PC-9 (cell line): ENCODE data around the gene LIMA1. TPM values are rescaled to one million over a fixed set of nuclear protein-coding genes. Genes with fewer than 3 reads are reported as not detected.

Source experiments
- BruUV-seq: library from RNA; stranded (reverse); fragments of 400-500 nt; replicated peaks from 2 replicates; lab custom pipeline; 2021; lab: Mats Ljungman, UMichigan
- CTCF ChIA-PET: fragments of 300-600 bp; sonication (Branson Sonifier 250); formaldehyde crosslinking; loops from one replicate; lab custom pipeline; 2022; ENCODE audit warnings: antibody characterized with exemption; lab: Charles Lee
- POLR2A ChIA-PET: fragments of 300-600 bp; sonication (Branson Sonifier 250); formaldehyde crosslinking; loops from one replicate; lab custom pipeline; 2022; ENCODE audit warnings: antibody characterized with exemption; ENCODE audit not compliant: unreplicated experiment; lab: Charles Lee
- DNase-seq, 2 experiments: peaks; one replicate each; pipeline versions ENCODE4 v3.0.0 to v3.0.0-alpha.2; 2015 to 2022; ENCODE audit warnings: mixed read lengths in 1 of 2
- H2AFZ ChIP-seq: fragments of 200-600 bp; sonication (generic); 2 replicates; pipeline ENCODE4 v1.8.1; 2017; ENCODE audit warnings: antibody characterized with exemption
- H3F3A ChIP-seq: fragments of 200-600 bp; sonication (generic); 2 replicates; pipeline ENCODE4 v1.8.1; 2017; ENCODE audit warnings: antibody characterized with exemption, mild to moderate bottlenecking, low read depth; ENCODE audit not compliant: insufficient read depth
- H3K27ac ChIP-seq: fragments of 200-600 bp; sonication (generic); 2 replicates; pipeline ENCODE4 v1.6.1; 2016; ENCODE audit warnings: mixed run types
- H3K27me3 ChIP-seq: fragments of 200-600 bp; sonication (generic); 2 replicates; pipeline ENCODE4 v1.6.1; 2016; ENCODE audit warnings: low read depth, mixed run types; ENCODE audit not compliant: insufficient read depth
- H3K36me3 ChIP-seq: fragments of 200-600 bp; sonication (generic); 2 replicates; pipeline ENCODE4 v1.6.1; 2016; ENCODE audit warnings: low read depth, mixed run types
- H3K4me1 ChIP-seq: fragments of 200-600 bp; sonication (generic); replicated peaks from 2 replicates; pipeline ENCODE4 v1.6.1; 2016; ENCODE audit warnings: mixed run types; ENCODE audit not compliant: insufficient read depth
- H3K4me2 ChIP-seq: fragments of 200-600 bp; sonication (generic); 2 replicates; pipeline ENCODE4 v1.6.1; 2017; ENCODE audit warnings: mixed run types
- H3K4me3 ChIP-seq: fragments of 200-600 bp; sonication (generic); 2 replicates; pipeline ENCODE4 v1.6.1; 2016; ENCODE audit warnings: mixed run types
- H3K79me2 ChIP-seq: fragments of 200-600 bp; sonication (generic); 2 replicates; pipeline ENCODE4 v1.6.1; 2017; ENCODE audit warnings: low read depth, mixed run types
- H3K9me2 ChIP-seq: fragments of 200-600 bp; sonication (generic); 2 replicates; pipeline ENCODE4 v1.8.1; 2017; ENCODE audit warnings: mild to moderate bottlenecking; ENCODE audit not compliant: insufficient read depth
- H3K9me3 ChIP-seq: fragments of 200-600 bp; sonication (generic); 2 replicates; pipeline ENCODE4 v1.8.1; 2016; ENCODE audit warnings: low read depth; ENCODE audit not compliant: insufficient read depth
- H4K20me1 ChIP-seq: fragments of 200-600 bp; sonication (generic); 2 replicates; pipeline ENCODE4 v1.8.1; 2017; ENCODE audit not compliant: insufficient read depth
- EZH2 ChIP-seq: fragments of 200-600 bp; sonication (generic); IDR thresholded peaks from 2 replicates; pipeline ENCODE4 v1.8.0; 2017; ENCODE audit warnings: antibody characterized with exemption, low read depth
- intact Hi-C: fragments of 100-400 bp; cut with micrococcal nuclease; formaldehyde crosslinking; loops from one replicate; pipeline ENCODE4 v1.10.0; 2022; ENCODE audit not compliant: unreplicated experiment
- total RNA-seq: library from RNA; stranded (reverse); gene quantifications from 2 replicates; pipeline ENCODE4 v1.2.3, GENCODE V29; 2021
- TF ChIP-seq, protein P1 (sequence below): fragments of 200-600 bp; sonication (generic); conservative IDR thresholded peaks from 2 replicates; pipeline ENCODE4 v1.6.1; 2017; ENCODE audit warnings: mixed run types, antibody characterized with exemption, mild to moderate bottlenecking, moderate library complexity

LIMA1 gene
- total RNA-seq, 1 experiment from 2014 or later: 98.6 TPM

DNA sequence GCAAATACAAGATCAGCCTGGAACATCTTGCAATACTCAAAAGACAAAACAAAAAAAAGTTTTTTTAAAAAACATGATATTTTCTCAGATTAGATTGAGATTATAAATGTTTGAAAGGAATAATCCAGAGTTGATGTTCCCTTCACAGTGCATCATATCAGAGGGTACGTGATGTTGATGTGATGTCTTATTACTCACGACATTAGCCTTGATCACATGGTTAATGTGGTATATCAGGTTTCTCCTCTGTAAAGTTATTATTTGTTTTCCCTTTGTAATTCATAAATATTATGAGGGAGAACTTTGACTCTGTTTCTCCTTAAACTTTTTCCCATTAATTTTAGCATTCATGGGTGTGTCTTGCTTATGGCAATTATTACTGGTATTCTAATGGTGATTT lies 26.6 kb downstream of the LIMA1 start:
- ChIA-PET CTCF (no interaction called here), POLR2A (no interaction called here)
- no peak for TF ChIP-seq EZH2
- TF ChIP-seq, protein P1, sequence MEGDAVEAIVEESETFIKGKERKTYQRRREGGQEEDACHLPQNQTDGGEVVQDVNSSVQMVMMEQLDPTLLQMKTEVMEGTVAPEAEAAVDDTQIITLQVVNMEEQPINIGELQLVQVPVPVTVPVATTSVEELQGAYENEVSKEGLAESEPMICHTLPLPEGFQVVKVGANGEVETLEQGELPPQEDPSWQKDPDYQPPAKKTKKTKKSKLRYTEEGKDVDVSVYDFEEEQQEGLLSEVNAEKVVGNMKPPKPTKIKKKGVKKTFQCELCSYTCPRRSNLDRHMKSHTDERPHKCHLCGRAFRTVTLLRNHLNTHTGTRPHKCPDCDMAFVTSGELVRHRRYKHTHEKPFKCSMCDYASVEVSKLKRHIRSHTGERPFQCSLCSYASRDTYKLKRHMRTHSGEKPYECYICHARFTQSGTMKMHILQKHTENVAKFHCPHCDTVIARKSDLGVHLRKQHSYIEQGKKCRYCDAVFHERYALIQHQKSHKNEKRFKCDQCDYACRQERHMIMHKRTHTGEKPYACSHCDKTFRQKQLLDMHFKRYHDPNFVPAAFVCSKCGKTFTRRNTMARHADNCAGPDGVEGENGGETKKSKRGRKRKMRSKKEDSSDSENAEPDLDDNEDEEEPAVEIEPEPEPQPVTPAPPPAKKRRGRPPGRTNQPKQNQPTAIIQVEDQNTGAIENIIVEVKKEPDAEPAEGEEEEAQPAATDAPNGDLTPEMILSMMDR: no peak
- peaks cover 59% of the 10 kb centered on the region for H3K79me2 ChIP-seq
- peak overlapping the region; percentile 98 for H3K27ac ChIP-seq
- H3K9me3 ChIP-seq: no peaks in the 10 kb centered on the region
- H3K4me2 ChIP-seq: peak overlapping the region; percentile 30
- DNase-seq: no peak
- no peaks in the 10 kb centered on the region for H3K27me3 ChIP-seq
- H2AFZ ChIP-seq: no peak overlapping the region
- H3K36me3 ChIP-seq: no peaks in the 10 kb centered on the region; the same call in 1 of the 2 replicates
- BruUV-seq: no TSS peak
- peaks cover 81% of the 10 kb centered on the region for H3F3A ChIP-seq
- intact Hi-C loops: no loop called here
- H3K4me1 ChIP-seq: peaks cover 85% of the 10 kb centered on the region
- H4K20me1 ChIP-seq: no peaks in the 10 kb centered on the region
- no peaks in the 10 kb centered on the region for H3K9me2 ChIP-seq
- H3K4me3 ChIP-seq: no peak overlapping the region

- Histone ChIP-seq H3K9me2 (no peaks in the 10 kb centered on the region), H3K36me3 (peaks cover 8% of the 10 kb centered on the region), H3K79me2 (peaks cover 64% of the 10 kb centered on the region), H3F3A (peaks cover 78% of the 10 kb centered on the region), H3K9me3 (no peaks in the 10 kb centered on the region), H4K20me1 (no peaks in the 10 kb centered on the region), H3K4me2 (peak overlapping the region; percentile 73), H2AFZ (no peak overlapping the region), H3K27me3 (no peaks in the 10 kb centered on the region), H3K4me1 (peaks cover 96% of the 10 kb centered on the region), H3K4me3 (no peak overlapping the region), H3K27ac (peak overlapping the region; percentile 98)
- ChIA-PET POLR2A (no interaction called here), CTCF (no interaction called here)
- TF ChIP-seq EZH2: no peak
- TF ChIP-seq, protein P1: no peak
- DNase-seq: no peak
- intact Hi-C loops: loop anchor here (1.0 kb wide), 1 partner anchor 30 kb away; the partner anchor contains the start of gene LIMA1
- BruUV-seq: no TSS peak
Observed at GRCh38 chr12:50252977-50253602, 30.2 kb downstream of the LIMA1 start.

- H3K79me2 ChIP-seq: peaks cover 58% of the 10 kb centered on the region
- DNase-seq: peak in 1 of 2 experiments; percentile 95
- TF ChIP-seq, protein P1: no peak
- no peak for TF ChIP-seq EZH2
- CTCF ChIA-PET: no interaction called here
- peak overlapping the region; percentile 73 for H3K4me2 ChIP-seq
- H3F3A ChIP-seq: peaks cover 74% of the 10 kb centered on the region
- POLR2A ChIA-PET: interaction anchor here (0.6 kb wide), 2 partner anchors 37 to 84 kb away, joined by 5 to 9 read pairs; partner anchors contain the start of gene CERS5
- H3K4me1 ChIP-seq: peaks cover 96% of the 10 kb centered on the region
- H4K20me1 ChIP-seq: no peaks in the 10 kb centered on the region
- H3K27ac ChIP-seq: peak overlapping the region; percentile 98
- no peaks in the 10 kb centered on the region for H3K27me3 ChIP-seq
- H3K9me3 ChIP-seq: no peaks in the 10 kb centered on the region
- peak overlapping the region; percentile 1; the same call in 1 of the 2 replicates for H3K4me3 ChIP-seq
- H3K36me3 ChIP-seq: peaks cover 8% of the 10 kb centered on the region
- no peaks in the 10 kb centered on the region for H3K9me2 ChIP-seq
- no TSS peak for BruUV-seq
- no peak overlapping the region for H2AFZ ChIP-seq
- intact Hi-C loops: loop anchor here (1.0 kb wide), 1 partner anchor 32 kb away; the partner anchor contains the start of gene LIMA1
Observed at GRCh38 chr12:50251619-50252252, 31.6 kb downstream of the LIMA1 start.
